Measurements from ENCODE around the gene TEK. TPM values are rescaled to one million over a fixed set of nuclear protein-coding genes. Genes with fewer than 3 reads are reported as not detected.

The TEK gene
- total RNA-seq, 3 donors from 2014 or later (not counting 1 experiment from before 2014, with no cell fraction given), result not detected

DNA sequence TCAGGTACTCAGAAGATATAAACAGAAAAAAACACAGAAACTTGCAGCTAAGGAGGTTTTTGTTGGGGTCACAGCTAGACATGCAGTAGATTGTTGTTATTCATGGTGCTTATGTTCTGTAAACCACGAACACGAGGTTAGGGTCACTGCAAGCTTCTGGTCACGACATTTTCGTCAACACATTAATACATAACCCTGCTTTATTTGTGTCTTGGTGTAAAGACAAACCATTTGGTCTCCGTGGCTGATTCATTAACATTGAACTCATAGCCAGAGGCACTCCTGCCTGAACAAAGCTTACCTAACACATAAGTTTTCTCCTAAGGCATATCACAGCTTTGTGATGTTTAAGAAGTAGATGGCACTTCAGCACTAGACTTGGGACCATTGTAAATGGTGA lies 16.9 kb downstream of the TEK start:
- no peak overlapping the region for H3K27ac Mint-ChIP-seq
- no peaks in the 10 kb centered on the region for H3K9me3 ChIP-seq (ENCODE audit: control insufficient read depth, insufficient read depth, low read length)
- TF ChIP-seq, protein P1, sequence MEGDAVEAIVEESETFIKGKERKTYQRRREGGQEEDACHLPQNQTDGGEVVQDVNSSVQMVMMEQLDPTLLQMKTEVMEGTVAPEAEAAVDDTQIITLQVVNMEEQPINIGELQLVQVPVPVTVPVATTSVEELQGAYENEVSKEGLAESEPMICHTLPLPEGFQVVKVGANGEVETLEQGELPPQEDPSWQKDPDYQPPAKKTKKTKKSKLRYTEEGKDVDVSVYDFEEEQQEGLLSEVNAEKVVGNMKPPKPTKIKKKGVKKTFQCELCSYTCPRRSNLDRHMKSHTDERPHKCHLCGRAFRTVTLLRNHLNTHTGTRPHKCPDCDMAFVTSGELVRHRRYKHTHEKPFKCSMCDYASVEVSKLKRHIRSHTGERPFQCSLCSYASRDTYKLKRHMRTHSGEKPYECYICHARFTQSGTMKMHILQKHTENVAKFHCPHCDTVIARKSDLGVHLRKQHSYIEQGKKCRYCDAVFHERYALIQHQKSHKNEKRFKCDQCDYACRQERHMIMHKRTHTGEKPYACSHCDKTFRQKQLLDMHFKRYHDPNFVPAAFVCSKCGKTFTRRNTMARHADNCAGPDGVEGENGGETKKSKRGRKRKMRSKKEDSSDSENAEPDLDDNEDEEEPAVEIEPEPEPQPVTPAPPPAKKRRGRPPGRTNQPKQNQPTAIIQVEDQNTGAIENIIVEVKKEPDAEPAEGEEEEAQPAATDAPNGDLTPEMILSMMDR (IDR thresholded peaks at IDR 0.05), result no peak
- intact Hi-C loops (cut with micrococcal nuclease), result no loop called here
- H3K4me3 Mint-ChIP-seq, result no peak overlapping the region
- ATAC-seq, result no peak
- no peaks in the 10 kb centered on the region for H3K4me1 ChIP-seq (ENCODE audit: control insufficient read depth, insufficient read depth, low read length)
- WGBS (ENCODE audit: insufficient coverage), result 48% methylated on average over 4 of the region's 5 CpGs
- no peaks in the 10 kb centered on the region for H3K36me3 Mint-ChIP-seq
- H3K36me3 ChIP-seq (ENCODE audit: control insufficient read depth, insufficient read depth, low read length), result no peaks in the 10 kb centered on the region
- H3K27me3 Mint-ChIP-seq (ENCODE audit: low read depth in 2 of 2), result no peaks in the 10 kb centered on the region
- peaks cover 2% of the 10 kb centered on the region for H3K27me3 ChIP-seq (ENCODE audit: control insufficient read depth, insufficient read depth, low read length)
- H3K9me3 Mint-ChIP-seq, result peaks cover 0 to 5% of the 10 kb centered on the region in 2 donors
- no peak overlapping the region for H3K4me3 ChIP-seq (ENCODE audit: low read length)
- H3K27ac ChIP-seq (ENCODE audit: low read length), result no peak overlapping the region
- H3K4me1 Mint-ChIP-seq, result no peaks in the 10 kb centered on the region
- no peak for DNase-seq

DNA sequence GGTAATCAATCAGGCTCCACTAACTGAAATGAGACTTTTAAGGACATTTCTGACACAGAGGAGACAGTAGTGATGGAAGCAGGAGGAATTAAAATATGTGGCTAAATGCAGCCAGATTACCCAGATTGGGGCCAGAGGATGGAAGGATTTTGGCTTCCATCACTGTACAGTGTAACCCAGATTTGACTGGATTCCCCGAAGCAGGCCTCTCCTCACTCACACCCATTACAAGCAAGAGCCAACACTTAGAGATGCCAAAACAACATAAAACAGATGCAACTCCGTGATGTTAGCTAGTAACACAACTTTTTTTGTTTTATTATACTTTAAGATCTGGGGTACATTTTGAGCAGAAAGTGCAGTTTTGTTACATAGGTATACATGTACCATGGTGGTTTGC lies 17.6 kb downstream of the TEK start:
- Mint-ChIP-seq H3K4me3 (no peak overlapping the region), H3K36me3 (no peaks in the 10 kb centered on the region), H3K27me3 (ENCODE audit: low read depth in 2 of 2) (no peaks in the 10 kb centered on the region), H3K9me3 (peaks cover 0 to 5% of the 10 kb centered on the region in 2 donors), H3K4me1 (no peaks in the 10 kb centered on the region), H3K27ac (no peak overlapping the region)
- intact Hi-C loops (cut with micrococcal nuclease), result no loop called here
- DNase-seq (no peak), ATAC-seq (no peak)
- TF ChIP-seq, protein P1 (IDR thresholded peaks at IDR 0.05), result no peak
- Histone ChIP-seq H3K4me3 (ENCODE audit: low read length) (no peak overlapping the region), H3K36me3 (ENCODE audit: control insufficient read depth, insufficient read depth, low read length) (no peaks in the 10 kb centered on the region), H3K27me3 (ENCODE audit: control insufficient read depth, insufficient read depth, low read length) (peaks cover 2% of the 10 kb centered on the region), H3K27ac (ENCODE audit: low read length) (no peak overlapping the region), H3K9me3 (ENCODE audit: control insufficient read depth, insufficient read depth, low read length) (no peaks in the 10 kb centered on the region), H3K4me1 (ENCODE audit: control insufficient read depth, insufficient read depth, low read length) (no peaks in the 10 kb centered on the region)
- WGBS (ENCODE audit: insufficient coverage), result 77% methylated on average over 2 of the region's 2 CpGs

DNA sequence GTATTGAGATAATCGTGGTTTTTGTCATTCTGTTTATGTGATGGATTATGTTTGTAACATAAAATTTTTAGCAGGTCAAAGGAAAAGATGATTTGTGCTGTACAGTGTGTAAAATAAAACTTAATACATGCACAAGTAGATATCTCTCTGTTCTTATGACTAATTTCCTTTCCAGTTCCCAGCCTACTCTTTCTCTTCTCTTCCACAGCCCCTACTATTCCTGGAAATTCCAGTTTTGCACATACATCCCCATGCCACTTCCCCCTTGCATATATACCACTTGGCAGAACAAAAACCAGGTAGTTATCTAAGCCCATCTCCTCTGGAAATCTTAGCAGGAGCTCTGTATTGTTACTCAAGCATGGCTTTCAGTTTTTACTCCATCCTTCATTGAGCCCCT lies 20.2 kb downstream of the TEK start:
- no peak overlapping the region for H3K4me3 Mint-ChIP-seq
- H3K36me3 Mint-ChIP-seq, result no peaks in the 10 kb centered on the region
- ATAC-seq (no peak), DNase-seq (no peak)
- peaks cover 2% of the 10 kb centered on the region for H3K27me3 ChIP-seq (ENCODE audit: control insufficient read depth, insufficient read depth, low read length)
- H3K36me3 ChIP-seq (ENCODE audit: control insufficient read depth, insufficient read depth, low read length), result no peaks in the 10 kb centered on the region
- TF ChIP-seq, protein P1 (IDR thresholded peaks at IDR 0.05), result no peak
- intact Hi-C loops (cut with micrococcal nuclease), result no loop called here
- no peak overlapping the region for H3K4me3 ChIP-seq (ENCODE audit: low read length)
- WGBS (ENCODE audit: insufficient coverage), result 70% methylated on average over 1 of the region's 1 CpG
- no peak overlapping the region for H3K27ac ChIP-seq (ENCODE audit: low read length)
- H3K27me3 Mint-ChIP-seq (ENCODE audit: low read depth in 2 of 2), result no peaks in the 10 kb centered on the region
- H3K4me1 Mint-ChIP-seq, result no peaks in the 10 kb centered on the region
- H3K27ac Mint-ChIP-seq, result no peak overlapping the region
- H3K9me3 ChIP-seq (ENCODE audit: control insufficient read depth, insufficient read depth, low read length), result no peaks in the 10 kb centered on the region
- H3K9me3 Mint-ChIP-seq, result peaks cover 0 to 2% of the 10 kb centered on the region in 2 donors
- H3K4me1 ChIP-seq (ENCODE audit: control insufficient read depth, insufficient read depth, low read length), result no peaks in the 10 kb centered on the region

DNA sequence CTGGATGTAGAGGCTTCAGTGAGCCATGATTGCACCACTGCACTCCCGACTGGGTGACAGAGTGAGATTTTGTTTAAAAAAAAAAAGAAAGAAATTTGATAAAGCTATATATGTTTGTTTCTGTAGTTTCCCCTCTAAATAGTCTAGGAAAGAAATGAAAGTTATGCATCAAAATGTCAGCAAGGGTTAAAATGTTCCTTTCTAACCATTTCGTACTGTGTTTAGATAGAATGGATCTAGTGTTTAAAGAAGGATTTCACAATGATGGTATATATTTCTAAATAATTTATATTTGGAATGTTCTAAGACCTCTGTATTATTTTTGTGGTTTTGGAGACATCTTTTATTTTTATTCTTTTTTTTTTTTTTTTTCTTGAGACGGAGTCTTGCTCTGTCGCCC lies 22.7 kb downstream of the TEK start:
- H3K27ac Mint-ChIP-seq, result no peak overlapping the region
- peaks cover 2% of the 10 kb centered on the region for H3K27me3 ChIP-seq (ENCODE audit: control insufficient read depth, insufficient read depth, low read length)
- H3K9me3 Mint-ChIP-seq, result peaks cover 0 to 2% of the 10 kb centered on the region in 2 donors
- DNase-seq (no peak), ATAC-seq (no peak)
- no peak overlapping the region for H3K27ac ChIP-seq (ENCODE audit: low read length)
- no peaks in the 10 kb centered on the region for H3K36me3 Mint-ChIP-seq
- TF ChIP-seq, protein P1 (IDR thresholded peaks at IDR 0.05), result no peak
- H3K4me3 Mint-ChIP-seq, result no peak overlapping the region
- H3K4me1 ChIP-seq (ENCODE audit: control insufficient read depth, insufficient read depth, low read length), result no peaks in the 10 kb centered on the region
- intact Hi-C loops (cut with micrococcal nuclease), result no loop called here
- H3K4me1 Mint-ChIP-seq, result no peaks in the 10 kb centered on the region
- no peaks in the 10 kb centered on the region for H3K36me3 ChIP-seq (ENCODE audit: control insufficient read depth, insufficient read depth, low read length)
- H3K4me3 ChIP-seq (ENCODE audit: low read length), result no peak overlapping the region
- no peaks in the 10 kb centered on the region for H3K27me3 Mint-ChIP-seq (ENCODE audit: low read depth in 2 of 2)
- H3K9me3 ChIP-seq (ENCODE audit: control insufficient read depth, insufficient read depth, low read length), result no peaks in the 10 kb centered on the region
- 100% methylated on average over 3 of the region's 4 CpGs for WGBS (ENCODE audit: insufficient coverage)

All from natural killer cell (primary cell).